ENCODE data around the gene PCDHGA1.

Gene PCDHGA1

DNA sequence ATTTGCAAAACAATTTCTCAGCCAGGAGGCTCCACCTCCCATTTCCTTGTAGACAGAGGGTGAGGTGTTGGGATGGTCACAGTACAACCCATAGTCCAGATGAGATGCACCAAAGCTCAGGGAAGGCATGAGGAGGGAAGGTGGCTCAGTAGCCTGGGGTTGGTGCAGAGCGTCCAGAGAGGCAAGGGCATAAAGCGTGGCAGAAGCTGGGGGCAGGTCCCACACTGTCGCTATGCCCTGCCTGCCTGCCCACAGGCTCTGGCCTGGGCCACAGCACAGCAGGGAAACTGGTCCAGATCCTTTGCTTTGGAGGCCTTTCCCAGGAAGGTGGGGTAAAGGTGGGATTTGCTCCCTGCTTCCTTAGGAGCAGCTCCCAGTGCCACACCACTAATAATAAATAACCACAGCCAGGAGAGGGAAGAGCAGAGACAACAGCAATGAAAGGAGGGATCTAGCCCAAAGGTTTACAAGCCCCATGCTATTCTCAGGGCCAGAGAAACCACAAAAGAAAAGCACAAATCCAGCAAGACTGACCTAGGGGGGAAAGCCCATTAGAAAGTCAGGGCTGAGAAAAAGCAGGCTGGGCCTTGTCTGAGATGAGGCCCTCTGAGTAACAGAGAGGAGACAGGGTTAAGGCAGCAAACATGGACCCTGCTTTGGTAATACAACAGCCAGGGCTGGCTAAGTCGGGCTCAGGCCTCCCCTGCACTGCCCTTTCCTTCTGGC, 185.8 kb downstream of the PCDHGA1 start:
- no peak for DNase-seq

DNA sequence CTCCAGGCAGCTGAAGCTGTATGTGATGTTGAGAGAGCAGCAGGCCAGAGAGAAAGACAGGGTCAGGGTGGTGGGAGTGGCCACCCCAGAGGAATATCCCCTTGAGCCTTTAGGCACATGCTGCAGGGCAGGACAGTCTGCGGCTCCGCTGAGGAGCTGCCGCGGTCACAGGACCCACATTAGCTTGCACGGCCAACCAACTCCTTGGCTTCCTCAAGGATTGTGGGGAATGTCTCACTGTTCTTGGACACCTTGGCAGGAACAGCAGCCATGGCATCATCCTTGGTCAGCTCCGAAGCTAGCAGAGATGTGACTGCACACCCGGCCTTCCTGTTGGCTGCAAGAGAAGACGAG, 186.3 kb downstream of the PCDHGA1 start:
- DNase-seq, result no peak

DNA sequence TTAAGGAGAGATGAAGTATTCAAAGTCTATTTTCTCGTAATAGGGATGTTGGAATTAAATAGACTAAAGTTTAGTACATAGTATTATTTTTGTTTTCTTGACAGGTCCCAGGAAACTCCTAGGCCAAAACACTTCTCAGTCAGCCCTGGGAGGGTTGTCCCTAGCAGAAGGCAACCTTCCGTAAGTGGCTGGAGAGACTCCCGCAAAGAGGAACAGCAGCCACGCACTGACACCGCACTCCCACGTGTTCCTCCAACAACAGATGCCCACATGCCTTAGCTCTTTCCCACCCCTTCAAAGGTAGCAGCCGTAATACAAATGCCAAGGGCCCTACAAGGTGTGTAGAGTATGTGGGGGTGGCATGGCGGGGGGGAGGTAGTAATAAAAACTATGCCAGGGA, 187.0 kb downstream of the PCDHGA1 start:
- no peak for DNase-seq

DNA sequence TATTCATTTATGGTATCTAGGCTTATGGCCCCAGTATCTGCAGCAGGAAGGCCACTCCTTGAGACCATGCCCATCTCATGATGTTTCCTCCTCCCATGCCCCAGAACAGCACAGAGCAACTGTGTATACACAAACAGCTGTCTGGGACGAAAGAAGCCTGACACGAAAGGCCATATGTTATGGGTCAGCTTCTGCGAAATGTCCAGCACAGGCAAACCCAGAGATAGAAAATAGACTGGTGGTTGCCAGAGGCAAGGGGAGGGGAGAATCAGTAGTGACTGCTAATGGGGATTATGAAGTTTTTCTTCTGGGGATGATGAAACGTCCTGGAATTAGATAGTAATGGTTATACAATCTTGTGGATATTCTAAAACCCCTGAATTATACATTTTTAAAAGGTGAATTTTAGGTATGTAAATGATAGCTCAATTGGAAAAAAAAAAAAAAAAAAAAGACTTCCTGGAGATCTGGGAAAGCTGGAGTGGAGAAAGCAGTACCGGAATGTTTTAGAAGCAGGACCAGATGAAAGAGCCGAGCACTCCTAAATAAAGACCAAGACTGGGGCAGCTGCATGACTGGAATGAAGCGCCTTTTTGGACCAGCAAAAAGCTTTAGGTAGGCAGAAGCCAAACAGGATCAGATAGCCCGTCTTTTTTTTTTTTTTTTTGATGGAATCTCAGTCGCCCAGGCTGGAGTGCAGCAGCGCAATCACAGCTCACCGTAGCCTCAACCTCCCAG, 187.7 kb downstream of the PCDHGA1 start:
- no peak for DNase-seq

DNA sequence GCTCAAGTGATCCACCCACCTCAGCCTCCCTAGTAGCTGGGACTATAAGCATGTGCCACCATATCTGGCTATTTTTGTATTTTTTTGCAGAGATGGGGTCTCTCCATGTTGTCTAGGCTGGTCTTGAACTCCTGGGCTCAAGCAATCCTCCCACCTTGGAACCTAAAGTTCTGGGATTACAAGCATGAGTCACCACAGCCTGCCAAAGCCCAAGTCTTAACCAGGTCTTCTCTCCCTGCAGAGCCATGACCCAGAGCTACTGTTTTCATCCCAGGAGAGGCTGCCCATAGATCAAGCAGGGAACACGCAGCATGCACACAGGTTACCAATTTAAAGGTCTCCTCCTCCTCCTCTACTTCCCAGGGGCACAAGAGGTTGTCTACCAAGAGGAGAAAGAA, 188.3 kb downstream of the PCDHGA1 start:
- DNase-seq, result no peak

DNA sequence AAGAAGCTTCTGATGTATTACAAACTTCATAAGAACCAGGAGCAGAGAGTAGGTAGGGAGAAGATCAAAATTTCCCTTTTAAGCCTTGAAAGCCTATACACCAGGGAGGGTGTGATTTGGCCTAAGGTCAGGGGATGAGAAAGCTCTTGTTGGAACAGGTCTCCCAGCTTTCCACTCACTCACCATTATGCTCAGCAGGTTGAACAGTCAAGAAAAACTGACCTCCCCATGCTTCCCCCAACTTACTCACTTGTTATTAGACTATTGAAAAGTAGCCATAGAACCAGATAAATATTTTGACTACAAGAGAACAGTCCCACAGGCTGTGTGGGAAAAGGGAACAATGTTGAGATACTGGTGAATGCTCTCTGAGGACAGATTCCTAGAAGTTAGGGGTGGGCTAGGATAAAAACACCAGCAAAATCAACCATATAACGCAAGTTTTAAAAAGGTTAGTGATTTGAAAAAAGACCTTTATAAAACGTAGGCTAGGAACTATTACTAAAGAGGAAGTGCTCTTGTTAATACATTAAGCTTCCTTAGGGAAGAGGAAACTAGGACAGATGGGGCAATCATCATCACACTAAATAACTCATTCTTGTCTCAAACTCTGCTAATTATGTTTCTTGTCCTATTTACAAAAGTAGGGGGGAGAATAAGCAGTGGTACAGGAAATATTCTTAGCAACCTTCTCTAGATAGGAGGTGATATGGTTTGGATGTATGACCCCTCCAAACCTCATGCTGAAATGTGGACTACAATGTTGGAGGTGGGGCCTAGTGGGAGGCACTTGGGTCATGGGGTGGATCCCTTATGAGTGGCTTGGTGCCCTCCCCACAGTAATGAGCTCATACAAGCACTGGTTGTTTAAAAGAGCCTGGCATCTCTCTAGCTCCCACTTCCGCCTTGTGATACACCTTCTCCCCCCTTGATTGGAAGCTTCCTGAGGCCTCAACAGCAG, 189.6 kb downstream of the PCDHGA1 start:
- no peak for DNase-seq

DNA sequence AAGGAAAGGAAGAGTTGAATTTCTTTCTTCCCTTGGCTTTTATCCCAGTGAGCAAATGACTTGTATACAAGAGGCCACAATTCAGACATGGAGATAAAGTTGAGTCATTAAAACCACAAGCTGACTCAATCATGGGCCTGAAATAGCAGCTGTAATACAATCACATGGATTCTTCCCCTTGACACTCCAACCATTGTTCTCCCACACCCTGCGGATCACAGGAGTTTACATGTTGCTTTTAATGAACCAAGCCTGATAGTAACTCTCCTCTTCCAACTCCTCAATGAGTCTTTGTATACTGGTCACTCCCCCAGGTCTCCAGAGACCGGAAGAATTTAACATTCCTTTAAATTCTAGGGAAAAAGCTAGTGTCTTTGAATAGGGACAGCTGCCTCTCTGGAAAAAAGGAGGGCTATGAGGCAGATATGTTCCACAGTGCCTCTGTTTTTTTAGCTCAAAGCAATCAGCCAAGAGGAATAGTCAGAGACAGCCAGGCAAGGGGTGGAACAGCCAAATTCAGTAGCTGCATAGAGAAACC, 191.0 kb downstream of the PCDHGA1 start:
- DNase-seq, result no peak

DNA sequence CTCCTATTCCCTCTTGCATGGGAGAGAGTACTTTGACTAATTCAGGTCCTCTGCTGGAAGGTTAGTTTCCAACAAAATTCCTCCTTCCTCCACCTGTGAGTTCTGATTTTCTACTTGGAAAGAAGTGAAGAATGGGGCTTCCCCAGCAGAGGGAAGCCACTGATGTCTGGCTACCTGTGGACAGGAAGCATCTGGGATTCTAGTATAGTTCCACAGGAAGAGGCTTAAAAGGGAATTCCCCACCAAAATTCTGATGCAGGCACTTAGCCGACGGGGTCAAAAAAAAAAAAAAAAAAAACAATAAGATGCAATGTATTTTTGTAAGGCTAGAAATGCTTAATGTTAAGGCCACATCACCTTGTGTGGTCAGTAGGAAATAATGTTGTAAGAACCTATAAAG, 192.0 kb downstream of the PCDHGA1 start:
- no peak for DNase-seq

DNA sequence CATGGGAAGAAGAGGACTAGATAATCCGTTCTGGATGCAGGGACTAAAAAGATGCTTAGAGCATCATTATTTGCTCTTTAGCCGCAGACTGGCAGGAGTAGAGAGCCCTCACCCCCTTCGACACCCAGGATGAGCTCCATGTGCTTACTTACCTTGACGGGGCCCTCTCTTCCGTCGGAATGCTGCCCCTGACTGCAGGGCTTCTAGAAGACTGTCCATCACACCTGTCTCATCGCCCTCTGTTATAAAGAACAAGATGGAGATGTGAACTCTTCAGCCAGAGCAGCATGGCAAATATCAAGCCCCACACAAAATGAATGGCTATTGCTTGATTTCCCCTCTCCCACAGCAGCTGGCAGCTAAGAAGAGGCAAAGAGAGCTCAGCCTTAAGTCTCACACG, 193.7 kb downstream of the PCDHGA1 start:
- DNase-seq, result no peak

GRCh38 chr5:141524604-141525597, 194.6 kb downstream of the PCDHGA1 start:
- DNase-seq, result peak; percentile 57 to 66

DNA sequence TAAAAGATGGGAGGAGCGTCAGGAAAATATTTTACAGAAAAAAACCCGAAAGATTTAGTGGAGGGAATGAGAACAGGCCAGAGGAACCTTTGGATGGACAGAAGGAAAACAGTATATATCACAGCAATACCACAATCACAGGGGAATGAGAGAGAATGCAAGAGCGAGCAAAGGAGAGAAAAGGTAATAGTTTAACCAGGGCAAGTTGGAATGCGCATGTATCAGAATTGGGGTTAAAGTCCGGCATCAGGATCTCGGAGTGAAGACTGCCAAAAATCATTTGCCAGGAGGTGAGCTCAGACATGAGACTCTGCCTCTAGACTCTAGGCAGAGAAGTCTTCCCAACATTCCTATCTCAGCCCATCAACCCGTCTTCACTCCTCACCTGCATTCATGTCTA, 195.3 kb downstream of the PCDHGA1 start:
- no peak for DNase-seq

- DNase-seq, result no peak
Observed at GRCh38 chr5:141527426-141527825, 197.1 kb downstream of the PCDHGA1 start.

DNA sequence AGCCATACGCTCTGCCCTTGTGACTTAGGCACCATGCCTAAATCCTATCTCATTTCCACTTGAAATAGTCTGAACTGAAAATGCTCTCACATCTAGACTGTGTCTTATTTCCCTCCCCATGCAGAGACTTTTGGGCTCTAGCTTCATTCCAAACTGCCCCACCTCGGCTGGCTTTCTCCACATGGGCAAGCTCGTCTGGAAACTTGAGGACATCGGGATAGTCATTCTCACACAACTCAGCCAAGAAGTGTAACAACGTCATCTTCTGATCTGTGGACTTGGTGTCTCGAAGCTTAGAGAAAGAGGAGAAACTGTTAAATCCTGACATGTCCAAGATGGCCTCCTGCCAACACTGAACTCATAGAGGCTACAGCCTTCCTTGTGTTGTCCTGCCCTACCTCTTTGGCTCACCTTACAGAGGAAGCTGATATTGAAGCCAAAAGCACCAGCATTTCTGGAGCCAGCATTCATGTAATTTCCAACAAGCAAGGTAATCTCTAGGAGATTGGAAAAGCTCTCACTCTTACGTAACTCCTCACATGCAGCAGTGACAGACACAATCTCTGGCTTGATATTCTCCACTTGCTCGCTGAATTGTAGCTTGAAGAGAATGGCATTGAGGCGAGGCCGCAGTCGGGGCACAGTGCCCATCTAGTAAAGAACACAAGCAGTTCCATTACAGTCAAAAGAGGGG, 198.1 kb downstream of the PCDHGA1 start:
- DNase-seq, result no peak

DNA sequence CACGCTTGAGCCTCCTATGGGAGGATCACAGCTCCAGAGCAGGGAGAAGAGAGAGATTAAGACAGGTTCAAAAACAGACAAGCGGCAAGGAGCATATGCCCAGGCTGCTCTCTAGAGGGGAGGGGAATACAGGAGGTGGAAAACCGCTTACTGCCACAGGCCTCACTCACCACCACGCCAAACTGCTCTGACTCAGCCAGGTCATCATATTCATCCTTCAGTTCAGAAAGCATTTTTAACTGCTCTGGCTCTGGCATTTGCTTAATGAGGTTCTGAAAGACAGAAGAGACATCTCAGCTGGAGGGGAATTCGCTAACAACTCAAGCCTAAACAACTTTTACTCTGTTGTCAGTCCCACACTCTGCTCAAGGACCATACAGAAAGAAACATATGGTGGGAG, 198.7 kb downstream of the PCDHGA1 start:
- DNase-seq, result no peak

DNA sequence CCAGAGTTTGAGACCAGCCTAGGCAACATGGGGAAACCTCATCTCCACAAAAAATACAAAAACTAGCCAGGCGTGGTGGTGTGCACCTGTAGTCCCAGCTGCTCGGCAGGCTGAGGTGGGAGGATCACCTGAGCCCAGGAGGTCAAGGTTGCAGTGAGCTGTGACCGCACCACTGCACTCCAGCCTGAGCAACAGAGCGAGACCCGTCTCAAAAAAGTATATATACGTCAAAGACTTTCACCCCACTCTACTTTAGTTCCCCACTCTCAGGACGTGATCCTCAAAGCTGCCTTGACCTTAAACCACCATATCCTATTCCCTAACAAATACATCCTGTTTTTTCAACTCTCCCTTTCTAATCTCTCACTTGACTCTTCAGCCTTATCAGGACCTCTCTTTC, 199.6 kb downstream of the PCDHGA1 start:
- no peak for DNase-seq

DNA sequence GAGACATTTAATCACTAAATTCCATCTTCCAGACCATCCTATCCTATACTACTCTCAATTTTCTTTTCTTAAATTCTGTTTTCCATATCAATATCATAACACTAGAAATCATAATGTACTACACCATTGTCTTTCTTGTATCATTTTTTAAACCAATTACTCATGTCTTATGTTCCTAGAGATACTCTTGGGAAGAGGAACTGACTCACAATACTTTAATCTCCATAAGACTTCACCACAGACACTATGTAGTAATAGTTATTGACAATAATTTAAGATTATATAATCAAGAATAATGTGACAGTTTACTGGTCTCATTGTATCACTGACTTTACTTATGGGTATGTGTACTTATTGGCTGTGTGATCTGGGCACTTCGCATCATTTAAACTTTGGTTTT, 202.4 kb downstream of the PCDHGA1 start:
- no peak for DNase-seq

DNA sequence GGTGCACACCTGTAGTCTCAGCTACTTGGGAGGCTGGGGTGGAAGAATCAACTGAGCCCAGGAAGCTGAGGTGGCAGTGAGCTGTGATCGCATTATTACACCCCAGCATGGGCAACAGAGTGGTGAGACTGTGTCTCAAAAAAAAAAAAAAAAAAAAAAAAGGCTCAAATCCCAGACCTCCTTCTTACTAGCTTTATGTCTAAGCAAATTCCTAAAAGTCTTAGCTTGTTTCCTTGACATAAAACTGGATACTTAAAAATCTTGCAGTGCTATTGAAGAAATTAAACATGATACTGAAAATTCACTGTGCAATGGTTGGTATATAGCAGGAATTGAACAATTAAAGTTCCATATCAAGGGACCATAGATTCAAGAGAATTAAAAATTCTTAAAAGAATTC, 203.6 kb downstream of the PCDHGA1 start:
- no peak for DNase-seq

DNA sequence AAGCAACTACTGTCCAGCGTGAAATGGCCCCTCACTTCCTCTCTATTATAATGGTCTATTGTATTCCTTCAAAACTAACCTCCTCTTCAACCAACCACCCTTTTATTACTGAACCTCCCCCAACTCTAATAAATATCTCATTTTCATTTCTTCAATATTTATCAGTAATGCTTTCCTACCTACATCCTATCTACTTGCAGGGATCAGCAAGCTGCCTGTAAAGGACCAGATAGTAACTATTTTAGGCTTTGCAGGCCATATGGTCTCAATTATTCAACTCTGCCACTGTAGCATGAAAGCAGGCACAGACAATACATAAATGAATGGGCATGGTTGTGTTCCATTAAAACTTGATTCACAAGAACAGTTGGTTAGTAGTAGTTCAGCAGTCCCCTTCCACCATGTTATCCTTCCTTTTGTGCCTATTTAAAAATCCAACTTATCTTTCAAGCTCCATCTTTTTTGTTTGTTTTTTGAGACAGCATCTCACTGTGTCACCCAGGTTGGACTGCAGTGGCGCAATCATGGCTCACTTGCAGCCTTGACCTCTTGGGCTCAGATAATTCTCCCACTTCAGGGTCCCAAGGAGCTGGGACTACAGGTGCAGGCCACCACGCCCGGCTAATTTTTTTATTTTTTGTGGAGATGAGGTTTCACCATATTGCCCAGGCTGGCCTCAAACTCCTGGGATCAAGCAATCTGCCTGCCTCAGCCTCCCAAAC, 204.3 kb downstream of the PCDHGA1 start:
- DNase-seq, result no peak

GRCh38 chr5:141543053-141543452, 212.7 kb downstream of the PCDHGA1 start:
- DNase-seq, result no peak

GRCh38 chr5:141547488-141547887, 217.2 kb downstream of the PCDHGA1 start:
- DNase-seq, result no peak

DNA sequence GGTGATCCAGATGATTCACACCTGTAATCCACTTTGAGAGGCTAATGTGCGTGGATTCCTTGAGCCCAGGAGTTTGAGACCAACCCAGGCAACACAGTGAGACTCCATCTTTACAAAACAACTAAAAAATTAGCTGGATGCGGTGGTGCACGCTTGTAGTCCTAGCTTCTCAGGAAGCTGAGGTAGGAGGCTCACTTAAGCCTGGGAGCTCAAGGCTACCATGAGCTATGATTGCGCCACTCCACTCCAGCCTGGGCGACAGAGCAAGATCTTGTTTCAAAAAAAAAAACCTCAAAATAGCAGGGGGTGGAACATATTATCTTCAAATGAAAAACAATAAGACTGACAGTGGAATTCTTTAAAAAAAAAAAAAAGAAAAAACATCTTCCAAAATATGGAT, 217.6 kb downstream of the PCDHGA1 start:
- no peak for DNase-seq

Measured in CD4-positive, alpha-beta T cell treated with Interferon alpha-2 for 1 hour (primary cell).